Measurements from ENCODE around the gene PEMT.

The PEMT gene

DNA sequence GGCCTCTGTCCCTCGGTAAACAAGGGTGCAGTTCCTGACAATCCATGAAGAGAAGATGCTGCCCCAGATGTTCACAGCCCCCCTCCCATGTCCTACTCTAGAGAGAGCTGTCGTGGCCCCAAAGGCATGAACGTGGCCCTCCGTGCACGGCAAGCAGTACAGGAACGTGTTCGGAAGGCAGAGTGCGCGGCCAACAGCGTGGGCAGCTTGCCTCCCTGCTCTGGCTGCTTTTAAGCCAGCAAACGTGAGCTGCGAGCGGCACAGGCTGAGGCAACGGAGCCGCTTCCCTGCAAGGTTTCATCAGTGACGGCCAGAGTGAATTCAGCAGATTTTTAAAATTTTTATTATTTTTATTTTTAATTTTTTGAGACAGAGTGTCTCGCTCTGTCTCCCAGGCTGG, 37.2 kb downstream of the PEMT start:
- no peaks in the 10 kb centered on the region for H3K79me2 ChIP-seq (ENCODE audit: insufficient read depth, low read length)
- H4K20me1 ChIP-seq (ENCODE audit: low read depth, low read length) = no peaks in the 10 kb centered on the region
- no peak overlapping the region for H3K27ac ChIP-seq (ENCODE audit: low read depth, low read length)
- H3K36me3 ChIP-seq (ENCODE audit: low read length) = no peaks in the 10 kb centered on the region
- no peak overlapping the region for H3K9ac ChIP-seq (ENCODE audit: low read length)
- no peaks in the 10 kb centered on the region for H3K9me2 ChIP-seq (replicated peaks; ENCODE audit: insufficient read depth, low read length)
- no peak overlapping the region for H3K4me2 ChIP-seq (ENCODE audit: low read depth, low read length, poor library complexity, severe bottlenecking)
- H3K9me3 ChIP-seq (ENCODE audit: insufficient read depth, low read length) = no peaks in the 10 kb centered on the region
- no peaks in the 10 kb centered on the region for H3K27me3 ChIP-seq (ENCODE audit: low read length)
- no peak overlapping the region for H3K4me3 ChIP-seq (ENCODE audit: insufficient read depth, low read length, poor library complexity, severe bottlenecking)
- TF ChIP-seq, protein P1, sequence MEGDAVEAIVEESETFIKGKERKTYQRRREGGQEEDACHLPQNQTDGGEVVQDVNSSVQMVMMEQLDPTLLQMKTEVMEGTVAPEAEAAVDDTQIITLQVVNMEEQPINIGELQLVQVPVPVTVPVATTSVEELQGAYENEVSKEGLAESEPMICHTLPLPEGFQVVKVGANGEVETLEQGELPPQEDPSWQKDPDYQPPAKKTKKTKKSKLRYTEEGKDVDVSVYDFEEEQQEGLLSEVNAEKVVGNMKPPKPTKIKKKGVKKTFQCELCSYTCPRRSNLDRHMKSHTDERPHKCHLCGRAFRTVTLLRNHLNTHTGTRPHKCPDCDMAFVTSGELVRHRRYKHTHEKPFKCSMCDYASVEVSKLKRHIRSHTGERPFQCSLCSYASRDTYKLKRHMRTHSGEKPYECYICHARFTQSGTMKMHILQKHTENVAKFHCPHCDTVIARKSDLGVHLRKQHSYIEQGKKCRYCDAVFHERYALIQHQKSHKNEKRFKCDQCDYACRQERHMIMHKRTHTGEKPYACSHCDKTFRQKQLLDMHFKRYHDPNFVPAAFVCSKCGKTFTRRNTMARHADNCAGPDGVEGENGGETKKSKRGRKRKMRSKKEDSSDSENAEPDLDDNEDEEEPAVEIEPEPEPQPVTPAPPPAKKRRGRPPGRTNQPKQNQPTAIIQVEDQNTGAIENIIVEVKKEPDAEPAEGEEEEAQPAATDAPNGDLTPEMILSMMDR (IDR thresholded peaks at IDR 0.05; ENCODE audit: insufficient read depth, low read length, poor library complexity, severe bottlenecking) = no peak
- no peak for TF ChIP-seq EZH2phosphoT487 (conservative IDR thresholded peaks at IDR 0.05; ENCODE audit: low read length)
- no peaks in the 10 kb centered on the region for H3F3A ChIP-seq (ENCODE audit: insufficient read depth)
- H2AFZ ChIP-seq (ENCODE audit: low read depth, low read length, severe bottlenecking) = no peak overlapping the region

DNA sequence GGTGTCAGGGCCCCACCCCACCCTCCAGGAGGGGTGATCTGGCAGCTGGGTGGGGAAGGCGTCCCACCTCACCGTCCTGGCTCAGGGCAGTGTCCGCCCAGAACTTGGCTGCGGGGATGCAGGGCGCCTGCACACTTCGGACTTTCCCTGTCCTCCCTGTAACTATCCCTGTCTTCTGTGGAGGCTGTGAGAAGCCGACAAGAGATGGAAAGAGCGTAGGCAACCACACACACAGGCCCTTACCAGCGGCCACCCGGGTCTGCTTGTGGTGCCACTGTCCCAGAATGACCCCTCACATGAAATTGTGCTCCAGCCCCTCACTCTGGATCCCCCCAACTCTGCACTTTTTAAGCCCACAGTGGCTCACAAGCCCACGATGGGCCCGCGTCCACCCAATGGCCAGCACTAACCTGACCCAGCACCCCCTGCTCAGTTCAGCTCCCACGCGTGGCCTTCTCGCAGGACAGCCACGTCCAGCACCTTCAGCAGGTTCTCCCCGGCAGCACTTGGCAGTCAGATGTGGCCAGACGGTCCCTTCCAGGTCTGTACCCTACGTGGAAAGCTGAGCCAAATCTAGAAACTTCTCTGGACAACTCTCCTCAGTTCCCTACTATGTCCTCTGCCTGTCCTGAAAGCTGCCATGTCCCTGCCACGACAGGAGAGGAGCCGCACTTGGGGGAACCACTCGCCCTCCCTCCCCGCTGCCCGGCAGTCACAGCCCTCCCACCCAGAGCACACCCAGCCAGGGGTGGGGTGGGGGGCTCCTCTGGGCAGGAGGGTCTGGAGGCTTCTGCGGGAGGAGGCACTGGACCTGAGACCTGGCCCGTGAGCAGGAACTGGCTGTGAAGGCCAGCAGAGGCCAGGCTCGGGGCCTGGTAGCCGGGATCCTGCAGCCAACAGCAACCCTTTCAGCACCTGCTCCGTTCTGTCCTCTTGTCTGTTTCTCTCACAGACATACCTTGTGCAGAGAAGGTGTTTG, 38.0 kb downstream of the PEMT start:
- no peaks in the 10 kb centered on the region for H3K79me2 ChIP-seq (ENCODE audit: insufficient read depth, low read length)
- no peaks in the 10 kb centered on the region for H3K9me3 ChIP-seq (ENCODE audit: insufficient read depth, low read length)
- no peak overlapping the region for H2AFZ ChIP-seq (ENCODE audit: low read depth, low read length, severe bottlenecking)
- no peak for TF ChIP-seq EZH2phosphoT487 (conservative IDR thresholded peaks at IDR 0.05; ENCODE audit: low read length)
- TF ChIP-seq, protein P1 (IDR thresholded peaks at IDR 0.05; ENCODE audit: insufficient read depth, low read length, poor library complexity, severe bottlenecking) = no peak
- H4K20me1 ChIP-seq (ENCODE audit: low read depth, low read length) = no peaks in the 10 kb centered on the region
- no peaks in the 10 kb centered on the region for H3K27me3 ChIP-seq (ENCODE audit: low read length)
- H3K36me3 ChIP-seq (ENCODE audit: low read length) = no peaks in the 10 kb centered on the region
- H3F3A ChIP-seq (ENCODE audit: insufficient read depth) = no peaks in the 10 kb centered on the region
- no peak overlapping the region for H3K9ac ChIP-seq (ENCODE audit: low read length)
- H3K9me2 ChIP-seq (replicated peaks; ENCODE audit: insufficient read depth, low read length) = no peaks in the 10 kb centered on the region
- H3K4me3 ChIP-seq (ENCODE audit: insufficient read depth, low read length, poor library complexity, severe bottlenecking) = no peak overlapping the region
- no peak overlapping the region for H3K27ac ChIP-seq (ENCODE audit: low read depth, low read length)
- H3K4me2 ChIP-seq (ENCODE audit: low read depth, low read length, poor library complexity, severe bottlenecking) = no peak overlapping the region

DNA sequence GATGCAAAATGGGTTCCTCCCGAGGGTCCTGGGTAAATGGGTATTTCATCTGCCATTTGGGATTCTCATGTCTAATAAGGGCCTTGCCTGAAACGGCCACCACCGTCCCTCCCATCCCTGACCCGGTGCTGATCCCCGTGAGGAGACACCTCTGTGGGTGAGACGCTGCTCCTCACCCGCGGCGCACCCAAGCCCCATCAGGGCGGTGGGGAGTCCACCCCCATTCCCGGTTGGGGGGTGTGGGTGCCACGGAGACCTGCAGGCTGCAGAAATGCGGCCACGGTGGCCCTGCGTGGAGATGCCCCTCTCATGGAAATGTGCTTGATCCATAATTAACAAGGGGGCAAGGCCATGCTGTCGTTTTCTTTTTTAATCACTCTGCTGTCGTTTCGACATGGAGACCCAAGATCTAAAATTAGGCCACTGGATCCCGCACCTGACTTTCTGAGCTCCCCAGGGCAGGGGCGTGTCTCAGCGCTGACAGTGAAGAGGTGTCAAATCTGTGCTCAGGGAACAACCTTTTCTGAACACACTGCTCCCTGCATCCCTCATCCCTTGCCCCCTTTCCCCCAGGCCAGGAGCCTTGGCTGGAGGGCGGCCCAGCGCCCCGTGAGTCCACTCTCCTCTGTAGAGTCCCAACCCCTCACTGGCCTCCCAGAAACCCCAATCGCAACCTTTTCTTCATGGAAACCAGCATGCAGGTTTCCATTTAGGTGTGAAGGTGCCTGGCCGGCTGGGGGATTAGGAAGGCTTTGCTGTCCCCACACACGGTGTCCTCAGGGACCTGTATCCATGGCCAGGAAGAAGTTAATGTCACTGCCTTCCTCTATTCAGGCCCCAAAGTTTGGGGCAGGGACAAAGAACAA, 38.9 kb downstream of the PEMT start:
- Histone ChIP-seq H2AFZ (ENCODE audit: low read depth, low read length, severe bottlenecking) (no peak overlapping the region), H3K4me2 (ENCODE audit: low read depth, low read length, poor library complexity, severe bottlenecking) (no peak overlapping the region), H4K20me1 (ENCODE audit: low read depth, low read length) (no peaks in the 10 kb centered on the region)

More for the DNA sequence above, 38.9 kb downstream of the PEMT start:
- H3K4me3 ChIP-seq (ENCODE audit: insufficient read depth, low read length, poor library complexity, severe bottlenecking) = no peak overlapping the region
- H3F3A ChIP-seq (ENCODE audit: insufficient read depth) = no peaks in the 10 kb centered on the region
- no peaks in the 10 kb centered on the region for H3K27me3 ChIP-seq (ENCODE audit: low read length)
- H3K79me2 ChIP-seq (ENCODE audit: insufficient read depth, low read length) = no peaks in the 10 kb centered on the region
- no peaks in the 10 kb centered on the region for H3K9me2 ChIP-seq (replicated peaks; ENCODE audit: insufficient read depth, low read length)
- H3K36me3 ChIP-seq (ENCODE audit: low read length) = no peaks in the 10 kb centered on the region
- no peak overlapping the region for H3K9ac ChIP-seq (ENCODE audit: low read length)
- H3K27ac ChIP-seq (ENCODE audit: low read depth, low read length) = no peak overlapping the region
- TF ChIP-seq, protein P1 (IDR thresholded peaks at IDR 0.05; ENCODE audit: insufficient read depth, low read length, poor library complexity, severe bottlenecking) = no peak
- TF ChIP-seq EZH2phosphoT487 (conservative IDR thresholded peaks at IDR 0.05; ENCODE audit: low read length) = no peak
- no peaks in the 10 kb centered on the region for H3K9me3 ChIP-seq (ENCODE audit: insufficient read depth, low read length)

All from SU-DHL-6 (cell line).